ENCODE measurements around the gene LYPD3. TPM values are rescaled to one million over a fixed set of nuclear protein-coding genes. Genes with fewer than 3 reads are reported as not detected.

The LYPD3 gene
- total RNA-seq, 4 donors from 2014 or later = 312 to 823 (median 569) TPM

GRCh38 chr19:43506629-43507028 lies 41.2 kb upstream of the LYPD3 start:
- TF ChIP-seq POLR2A (IDR thresholded peaks at IDR 0.05) (no peak), CTCF (IDR thresholded peaks at IDR 0.05) (no peak)
- WGBS, 2 donors = 85 to 86% methylated on average over 5 of the region's 5 CpGs

GRCh38 chr19:43505941-43506340 lies 40.5 kb upstream of the LYPD3 start:
- H3K27me3 ChIP-seq = no peaks in the 10 kb centered on the region
- TF ChIP-seq POLR2A (IDR thresholded peaks at IDR 0.05) (no peak), CTCF (IDR thresholded peaks at IDR 0.05) (no peak)
- no peaks in the 10 kb centered on the region for H3K9me3 ChIP-seq
- H3K27ac ChIP-seq = peak overlapping the region in 1 of 4 donors; percentile 92
- intact Hi-C loops (cut with DNase I) = no loop called here
- 89% methylated on average over 3 to 5 of the region's 5 CpGs for WGBS, 2 donors
- DNase-seq = no peak
- H3K4me1 ChIP-seq = peaks cover 13 to 38% (median 24%) of the 10 kb centered on the region in 3 donors
- H3K4me3 ChIP-seq = no peak overlapping the region
- peaks cover 9 to 60% (median 12%) of the 10 kb centered on the region in 3 donors for H3K36me3 ChIP-seq

More at GRCh38 chr19:43506629-43507028, 41.2 kb upstream of the LYPD3 start:
- Histone ChIP-seq H3K36me3 (peaks cover 12 to 59% (median 13%) of the 10 kb centered on the region in 3 donors), H3K27ac (no peak overlapping the region), H3K27me3 (no peaks in the 10 kb centered on the region), H3K4me1 (peaks cover 13 to 33% (median 22%) of the 10 kb centered on the region in 3 donors), H3K4me3 (no peak overlapping the region), H3K9me3 (no peaks in the 10 kb centered on the region)
- DNase-seq = no peak
- intact Hi-C loops (cut with DNase I) = no loop called here

GRCh38 chr19:43505186-43505456 lies 39.7 kb upstream of the LYPD3 start:
- DNase-seq = no peak
- Histone ChIP-seq H3K9me3 (no peaks in the 10 kb centered on the region), H3K27ac (peak overlapping the region; percentile 87 to 96 (median 92)), H3K4me1 (peaks cover 13 to 38% (median 24%) of the 10 kb centered on the region in 3 donors), H3K27me3 (no peaks in the 10 kb centered on the region), H3K36me3 (peaks cover 3 to 61% (median 12%) of the 10 kb centered on the region in 3 donors), H3K4me3 (peak overlapping the region in 2 of 4 donors; percentile 69 to 93)
- intact Hi-C loops (cut with DNase I) = no loop called here
- WGBS, 2 donors = 61 to 76% methylated on average over 3 of the region's 3 CpGs
- TF ChIP-seq CTCF (IDR thresholded peaks at IDR 0.05) (no peak), POLR2A (IDR thresholded peaks at IDR 0.05) (no peak)

- Histone ChIP-seq H3K9me3 (no peaks in the 10 kb centered on the region), H3K4me3 (peak within 1 kb of the TSS; percentile 57 to 93 (median 80)), H3K36me3 (peaks cover 0 to 61% (median 12%) of the 10 kb centered on the region in 3 donors), H3K27me3 (no peaks in the 10 kb centered on the region), H3K4me1 (peaks cover 13 to 38% (median 24%) of the 10 kb centered on the region in 3 donors), H3K27ac (peak within 1 kb of the TSS; percentile 87 to 96 (median 92))
- WGBS, 2 donors = 2% methylated on average over 9 to 10 of the region's 42 CpGs
- intact Hi-C loops (cut with DNase I) = no loop called here
- TF ChIP-seq CTCF (IDR thresholded peaks at IDR 0.05) = peak in 2 of 6 experiments; percentile 1 to 5
- no peak for TF ChIP-seq POLR2A (IDR thresholded peaks at IDR 0.05)
- DNase-seq = no peak
These were observed 39.2 kb upstream of the LYPD3 start, which contains the start of gene PHLDB3 for GRCh38 chr19:43504426-43505185. Gene PHLDB3, minus strand, starts transcription at chr19:43504746. Its CDS starts 628 bp downstream, at chr19:43504118.

Measured in esophagus squamous epithelium (tissue), 5 donors.